ENCODE data around the gene MTTP.

DNA sequence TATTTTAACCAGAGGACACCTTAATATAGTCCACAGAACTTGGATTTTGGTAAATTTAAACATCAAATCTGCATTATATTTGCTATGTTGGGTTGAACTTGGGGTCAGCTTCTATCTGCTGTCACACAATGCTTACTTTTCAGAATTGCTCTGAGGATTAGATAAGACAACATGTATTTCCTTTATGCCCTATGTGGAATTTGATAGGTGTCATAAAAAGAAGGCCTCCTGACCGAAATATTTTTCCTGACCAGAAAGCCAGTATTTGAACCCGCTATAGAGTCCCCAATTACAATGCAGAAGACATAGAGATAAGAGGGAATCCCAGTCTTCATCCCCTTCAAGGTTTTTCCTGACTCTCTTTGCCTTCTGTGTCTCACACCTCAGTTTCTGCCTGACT is 4.1 kb downstream of the MTTP start:
- TF ChIP-seq, protein P1, sequence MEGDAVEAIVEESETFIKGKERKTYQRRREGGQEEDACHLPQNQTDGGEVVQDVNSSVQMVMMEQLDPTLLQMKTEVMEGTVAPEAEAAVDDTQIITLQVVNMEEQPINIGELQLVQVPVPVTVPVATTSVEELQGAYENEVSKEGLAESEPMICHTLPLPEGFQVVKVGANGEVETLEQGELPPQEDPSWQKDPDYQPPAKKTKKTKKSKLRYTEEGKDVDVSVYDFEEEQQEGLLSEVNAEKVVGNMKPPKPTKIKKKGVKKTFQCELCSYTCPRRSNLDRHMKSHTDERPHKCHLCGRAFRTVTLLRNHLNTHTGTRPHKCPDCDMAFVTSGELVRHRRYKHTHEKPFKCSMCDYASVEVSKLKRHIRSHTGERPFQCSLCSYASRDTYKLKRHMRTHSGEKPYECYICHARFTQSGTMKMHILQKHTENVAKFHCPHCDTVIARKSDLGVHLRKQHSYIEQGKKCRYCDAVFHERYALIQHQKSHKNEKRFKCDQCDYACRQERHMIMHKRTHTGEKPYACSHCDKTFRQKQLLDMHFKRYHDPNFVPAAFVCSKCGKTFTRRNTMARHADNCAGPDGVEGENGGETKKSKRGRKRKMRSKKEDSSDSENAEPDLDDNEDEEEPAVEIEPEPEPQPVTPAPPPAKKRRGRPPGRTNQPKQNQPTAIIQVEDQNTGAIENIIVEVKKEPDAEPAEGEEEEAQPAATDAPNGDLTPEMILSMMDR (IDR thresholded peaks at IDR 0.05), result no peak
- no peak for TF ChIP-seq POLR2A (IDR thresholded peaks at IDR 0.05)

Data from thyroid gland (tissue), 4 donors.